Peyer's patch (tissue), 4 donors: ENCODE measurements around the gene RFTN1.

Source experiments
- POLR2A ChIP-seq, 2 donors: fragments of 450-650 bp; IDR thresholded peaks; one replicate each; pipeline ENCODE4 v1.5.1; 2017; ENCODE audit warnings: antibody characterized with exemption in 2 of 2, mild to moderate bottlenecking in 2 of 2, moderate library complexity in 2 of 2
- TF ChIP-seq, protein P1 (sequence below), 6 experiments: fragments of 450-650 bp in 4 of 6; fragments of 200-600 bp in 2 of 6; sonication (generic) in 1 of 6; IDR thresholded peaks; one replicate each; pipeline ENCODE4 v1.5.1; 2017 to 2019; ENCODE audit warnings: antibody characterized with exemption in 6 of 6, mild to moderate bottlenecking in 3 of 6, moderate library complexity in 1 of 6

DNA sequence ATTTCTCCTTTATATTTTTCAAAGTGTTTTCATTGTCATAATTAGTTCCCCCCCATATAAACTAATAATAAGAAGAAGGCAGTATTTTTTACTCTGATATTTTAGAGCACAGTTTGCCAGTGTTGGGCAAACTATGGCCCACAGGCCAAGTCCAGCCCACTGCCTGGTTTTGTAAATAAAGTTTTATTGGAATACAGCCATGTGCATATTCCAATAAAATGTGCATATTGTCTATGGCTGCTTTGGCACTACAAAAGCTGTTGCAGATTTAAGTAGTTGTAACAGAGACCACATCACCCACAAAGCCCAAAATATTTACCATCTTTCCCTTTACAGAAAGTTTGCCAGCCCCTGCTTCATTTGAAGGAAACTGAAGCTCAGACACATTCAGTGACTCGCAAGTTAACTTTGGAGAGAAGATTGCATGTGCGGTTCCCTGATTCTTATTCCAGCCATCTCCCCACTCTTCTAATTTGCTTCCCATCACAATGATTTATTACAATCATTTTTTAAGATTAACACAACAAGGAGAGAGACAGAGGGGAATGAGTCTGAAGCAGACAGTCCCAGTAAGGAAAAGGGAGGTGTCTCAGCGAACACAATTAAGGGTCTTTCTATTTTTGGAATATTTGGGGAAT lies 48.9 kb downstream of the RFTN1 start:
- TF ChIP-seq POLR2A (IDR thresholded peaks at IDR 0.05) = no peak
- TF ChIP-seq, protein P1, sequence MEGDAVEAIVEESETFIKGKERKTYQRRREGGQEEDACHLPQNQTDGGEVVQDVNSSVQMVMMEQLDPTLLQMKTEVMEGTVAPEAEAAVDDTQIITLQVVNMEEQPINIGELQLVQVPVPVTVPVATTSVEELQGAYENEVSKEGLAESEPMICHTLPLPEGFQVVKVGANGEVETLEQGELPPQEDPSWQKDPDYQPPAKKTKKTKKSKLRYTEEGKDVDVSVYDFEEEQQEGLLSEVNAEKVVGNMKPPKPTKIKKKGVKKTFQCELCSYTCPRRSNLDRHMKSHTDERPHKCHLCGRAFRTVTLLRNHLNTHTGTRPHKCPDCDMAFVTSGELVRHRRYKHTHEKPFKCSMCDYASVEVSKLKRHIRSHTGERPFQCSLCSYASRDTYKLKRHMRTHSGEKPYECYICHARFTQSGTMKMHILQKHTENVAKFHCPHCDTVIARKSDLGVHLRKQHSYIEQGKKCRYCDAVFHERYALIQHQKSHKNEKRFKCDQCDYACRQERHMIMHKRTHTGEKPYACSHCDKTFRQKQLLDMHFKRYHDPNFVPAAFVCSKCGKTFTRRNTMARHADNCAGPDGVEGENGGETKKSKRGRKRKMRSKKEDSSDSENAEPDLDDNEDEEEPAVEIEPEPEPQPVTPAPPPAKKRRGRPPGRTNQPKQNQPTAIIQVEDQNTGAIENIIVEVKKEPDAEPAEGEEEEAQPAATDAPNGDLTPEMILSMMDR (IDR thresholded peaks at IDR 0.05) = no peak
